22Rv1 (cell line): ENCODE data around the gene SERPIND1.

Experiments used
- CTCF ChIP-seq: fragments of 450-650 bp; IDR thresholded peaks from 2 replicates; pipeline ENCODE4 v1.5.1; 2017; ENCODE audit warnings: mild to moderate bottlenecking
- ZFX ChIP-seq: fragments of 450-650 bp; IDR thresholded peaks from 2 replicates; pipeline ENCODE4 v1.6.1; 2017; ENCODE audit warnings: antibody characterized with exemption, borderline replicate concordance

- TF ChIP-seq CTCF = no peak
- no peak for TF ChIP-seq ZFX
These were observed 20.1 kb downstream of the SERPIND1 start for GRCh38 chr22:20793748-20794649.
